ENCODE data around the gene MYLIP.

GRCh38 chr6:16102208-16102607 is 26.7 kb upstream of the MYLIP start:
- TF ChIP-seq, protein P1, sequence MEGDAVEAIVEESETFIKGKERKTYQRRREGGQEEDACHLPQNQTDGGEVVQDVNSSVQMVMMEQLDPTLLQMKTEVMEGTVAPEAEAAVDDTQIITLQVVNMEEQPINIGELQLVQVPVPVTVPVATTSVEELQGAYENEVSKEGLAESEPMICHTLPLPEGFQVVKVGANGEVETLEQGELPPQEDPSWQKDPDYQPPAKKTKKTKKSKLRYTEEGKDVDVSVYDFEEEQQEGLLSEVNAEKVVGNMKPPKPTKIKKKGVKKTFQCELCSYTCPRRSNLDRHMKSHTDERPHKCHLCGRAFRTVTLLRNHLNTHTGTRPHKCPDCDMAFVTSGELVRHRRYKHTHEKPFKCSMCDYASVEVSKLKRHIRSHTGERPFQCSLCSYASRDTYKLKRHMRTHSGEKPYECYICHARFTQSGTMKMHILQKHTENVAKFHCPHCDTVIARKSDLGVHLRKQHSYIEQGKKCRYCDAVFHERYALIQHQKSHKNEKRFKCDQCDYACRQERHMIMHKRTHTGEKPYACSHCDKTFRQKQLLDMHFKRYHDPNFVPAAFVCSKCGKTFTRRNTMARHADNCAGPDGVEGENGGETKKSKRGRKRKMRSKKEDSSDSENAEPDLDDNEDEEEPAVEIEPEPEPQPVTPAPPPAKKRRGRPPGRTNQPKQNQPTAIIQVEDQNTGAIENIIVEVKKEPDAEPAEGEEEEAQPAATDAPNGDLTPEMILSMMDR (conservative IDR thresholded peaks at IDR 0.05; ENCODE audit: low read depth, low read length): no peak
- TF ChIP-seq SMC3 (IDR thresholded peaks at IDR 0.05; ENCODE audit: low read depth, low read length) (no peak), RAD21 (IDR thresholded peaks at IDR 0.05; ENCODE audit: low read length) (no peak), RFX5 (IDR thresholded peaks at IDR 0.05; ENCODE audit: low read depth, low read length) (no peak)
